ENCODE data around the gene CLDN10. TPM values are rescaled to one million over a fixed set of nuclear protein-coding genes. Genes with fewer than 3 reads are reported as not detected.

The CLDN10 gene, protein sequence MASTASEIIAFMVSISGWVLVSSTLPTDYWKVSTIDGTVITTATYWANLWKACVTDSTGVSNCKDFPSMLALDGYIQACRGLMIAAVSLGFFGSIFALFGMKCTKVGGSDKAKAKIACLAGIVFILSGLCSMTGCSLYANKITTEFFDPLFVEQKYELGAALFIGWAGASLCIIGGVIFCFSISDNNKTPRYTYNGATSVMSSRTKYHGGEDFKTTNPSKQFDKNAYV
- total RNA-seq: not detected
- polyA plus RNA-seq: not detected

DNA sequence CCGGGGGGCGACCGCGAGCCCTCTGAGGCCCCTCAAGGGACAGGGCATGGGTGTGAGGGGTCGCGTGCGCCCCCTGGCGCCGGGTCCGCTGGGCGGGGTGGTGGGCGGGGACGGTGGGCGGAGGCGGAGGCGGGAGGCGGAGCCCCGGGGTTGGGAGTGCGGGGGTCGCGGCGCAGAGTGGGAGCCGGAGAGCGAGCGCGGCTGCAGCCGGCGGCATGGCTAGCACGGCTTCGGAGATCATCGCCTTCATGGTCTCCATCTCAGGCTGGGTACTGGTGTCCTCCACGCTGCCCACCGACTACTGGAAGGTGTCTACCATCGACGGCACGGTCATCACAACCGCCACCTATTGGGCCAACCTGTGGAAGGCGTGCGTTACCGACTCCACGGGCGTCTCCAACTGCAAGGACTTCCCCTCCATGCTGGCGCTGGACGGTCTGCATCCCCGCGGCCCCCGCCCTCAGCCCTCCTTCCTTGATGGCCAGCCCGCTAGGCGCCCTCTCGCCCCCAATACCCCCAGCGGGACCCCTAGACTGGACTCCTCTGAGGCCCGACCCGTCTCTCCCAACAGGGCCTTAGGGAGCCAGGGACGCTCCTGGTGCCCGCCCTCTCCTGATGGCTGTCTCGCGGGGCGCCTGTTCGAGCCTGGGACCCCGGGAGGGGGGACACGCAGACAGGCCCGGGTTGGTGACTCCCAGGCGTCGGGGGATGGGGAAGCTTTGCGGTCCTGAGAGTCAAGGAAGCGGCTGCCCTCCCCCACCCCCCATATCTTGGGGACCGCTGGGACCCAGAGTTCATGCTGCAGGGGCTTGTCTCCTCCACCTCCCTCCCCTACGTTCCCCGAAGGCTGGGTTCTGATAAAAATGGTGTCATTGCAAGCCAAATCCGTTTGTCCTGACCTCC is at the start of gene CLDN10:
CLDN10 (plus strand) TSS at position 182 of the 903 bp plus-strand sequence; CDS start at position 216, 34 bp downstream.
- ChIA-PET POLR2A (ENCODE audit: partially characterized antibody) (no interaction called here), CTCF (ENCODE audit: partially characterized antibody) (no interaction called here)
- no peak within 1 kb of the TSS for H3K4me3 ChIP-seq (ENCODE audit: low read length in 2 of 2)
- H3K36me3 ChIP-seq (ENCODE audit: insufficient read depth, low read length): no peaks in the 10 kb centered on the region
- intact Hi-C loops (cut with micrococcal nuclease): no loop called here
- H3K9me3 ChIP-seq (ENCODE audit: control insufficient read depth in 1 of 2, low read length in 2 of 2): no peaks in the 10 kb centered on the region
- H3K36me3 Mint-ChIP-seq: no peaks in the 10 kb centered on the region
- H3K27ac Mint-ChIP-seq: no peak within 1 kb of the TSS
- H3K27me3 ChIP-seq (ENCODE audit: insufficient read depth, low read length): peaks cover 24% of the 10 kb centered on the region
- H3K4me1 ChIP-seq (ENCODE audit: insufficient read depth, low read length): peaks cover 10% of the 10 kb centered on the region
- DNase-seq: no peak
- peaks cover 0 to 4% (median 0%) of the 10 kb centered on the region in 8 donors for H3K9me3 Mint-ChIP-seq
- no peak within 1 kb of the TSS for H3K27ac ChIP-seq (ENCODE audit: low read depth, low read length)
- H3K27me3 Mint-ChIP-seq: peaks cover 56 to 57% of the 10 kb centered on the region in 2 donors
- peak within 1 kb of the TSS in 6 of 8 donors; percentile 38 to 78 (median 56) for H3K4me3 Mint-ChIP-seq
- H3K4me1 Mint-ChIP-seq: peaks cover 8 to 17% (median 12%) of the 10 kb centered on the region in 4 donors

DNA sequence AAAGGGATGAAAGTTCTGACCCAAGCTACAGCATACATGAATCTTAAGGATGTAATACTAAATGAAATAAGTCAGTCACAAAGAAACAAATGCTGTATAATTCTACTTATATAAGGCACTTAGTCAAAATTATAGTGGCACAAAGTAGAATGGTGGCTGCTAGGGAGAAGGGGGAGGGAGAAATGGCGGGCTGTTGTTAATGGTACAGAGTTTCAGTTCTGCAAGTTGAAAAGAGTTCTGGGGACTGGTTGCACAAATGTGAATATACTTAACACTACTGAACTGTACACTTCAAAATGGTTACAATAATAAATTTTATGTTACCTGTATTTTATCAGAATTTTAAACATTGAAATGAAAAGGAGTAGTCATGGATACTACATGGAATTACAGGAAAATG is 48.9 kb upstream of the CLDN10 start:
- Histone ChIP-seq H3K27me3 (ENCODE audit: insufficient read depth, low read length) (no peaks in the 10 kb centered on the region), H3K9me3 (ENCODE audit: control insufficient read depth in 1 of 2, low read length in 2 of 2) (no peaks in the 10 kb centered on the region), H3K4me1 (ENCODE audit: insufficient read depth, low read length) (no peaks in the 10 kb centered on the region), H3K27ac (ENCODE audit: low read depth, low read length) (no peak overlapping the region), H3K36me3 (ENCODE audit: insufficient read depth, low read length) (no peaks in the 10 kb centered on the region), H3K4me3 (ENCODE audit: low read length in 2 of 2) (no peak overlapping the region)
- ChIA-PET CTCF (ENCODE audit: partially characterized antibody) (interaction anchor here (0.6 to 3.0 kb wide), 4 partner anchors 8 to 330 kb away, joined by 3 to 8 read pairs (median 4); no protein-coding TSS in a partner anchor), POLR2A (ENCODE audit: partially characterized antibody) (no interaction called here)
- Mint-ChIP-seq H3K4me3 (no peak overlapping the region), H3K27ac (no peak overlapping the region), H3K4me1 (no peaks in the 10 kb centered on the region), H3K27me3 (peaks cover 6 to 12% of the 10 kb centered on the region in 2 donors), H3K36me3 (peaks cover 0 to 3% of the 10 kb centered on the region in 2 donors), H3K9me3 (peaks cover 0 to 12% (median 4%) of the 10 kb centered on the region in 8 donors)
- no peak for DNase-seq
- intact Hi-C loops (cut with micrococcal nuclease): no loop called here

DNA sequence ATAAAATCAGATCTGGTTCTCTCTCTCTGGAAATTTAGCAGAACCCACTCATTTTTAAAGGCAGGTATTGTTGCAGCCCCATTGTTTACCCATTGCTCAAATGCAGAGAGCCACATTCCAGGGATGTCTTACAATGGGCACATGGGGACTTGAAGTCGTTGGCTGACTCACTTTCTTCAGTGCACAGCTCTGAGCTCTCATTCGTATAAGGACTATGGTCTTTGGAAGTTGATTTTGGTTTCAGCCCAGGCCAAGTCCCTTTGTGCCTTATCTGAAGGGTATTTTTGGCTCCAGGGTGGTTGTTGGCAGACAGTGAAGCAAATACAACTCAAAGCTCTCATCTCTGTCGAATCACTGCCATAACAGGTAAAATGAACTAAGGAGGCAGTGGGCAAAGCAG is 47.3 kb upstream of the CLDN10 start:
- ChIA-PET CTCF (ENCODE audit: partially characterized antibody) (interaction anchor here (1.6 kb wide), 1 partner anchor 10 kb away, joined by 3 read pairs; no protein-coding TSS in a partner anchor), POLR2A (ENCODE audit: partially characterized antibody) (no interaction called here)
- Mint-ChIP-seq H3K4me1 (no peaks in the 10 kb centered on the region), H3K36me3 (peaks cover 0 to 2% of the 10 kb centered on the region in 2 donors), H3K27me3 (peaks cover 6 to 10% of the 10 kb centered on the region in 2 donors), H3K9me3 (peaks cover 0 to 10% (median 4%) of the 10 kb centered on the region in 8 donors), H3K4me3 (no peak overlapping the region), H3K27ac (no peak overlapping the region)
- Histone ChIP-seq H3K27ac (ENCODE audit: low read depth, low read length) (no peak overlapping the region), H3K36me3 (ENCODE audit: insufficient read depth, low read length) (no peaks in the 10 kb centered on the region), H3K4me3 (ENCODE audit: low read length in 2 of 2) (no peak overlapping the region), H3K27me3 (ENCODE audit: insufficient read depth, low read length) (no peaks in the 10 kb centered on the region), H3K4me1 (ENCODE audit: insufficient read depth, low read length) (no peaks in the 10 kb centered on the region), H3K9me3 (ENCODE audit: control insufficient read depth in 1 of 2, low read length in 2 of 2) (no peaks in the 10 kb centered on the region)
- intact Hi-C loops (cut with micrococcal nuclease): no loop called here
- no peak for DNase-seq

DNA sequence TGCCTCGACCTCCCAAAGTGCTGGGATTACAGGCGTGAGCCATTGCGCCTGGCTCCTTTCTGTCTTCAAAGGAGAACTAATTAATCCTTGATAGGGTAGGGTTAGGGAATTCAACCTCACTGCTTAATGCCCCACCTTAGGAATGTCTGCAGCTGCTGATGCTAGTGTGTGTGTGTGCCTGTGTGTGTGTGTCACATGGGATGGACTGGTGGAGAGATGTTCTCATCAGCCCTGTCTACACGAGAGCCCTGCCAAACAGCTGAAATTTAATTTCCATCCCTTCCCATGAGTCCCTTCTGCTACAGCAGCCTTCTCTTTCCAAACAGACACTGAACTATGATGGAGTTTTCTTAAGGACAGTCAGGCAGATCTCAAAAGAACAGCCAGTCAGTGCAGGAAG is 46.5 kb upstream of the CLDN10 start:
- Histone ChIP-seq H3K27ac (ENCODE audit: low read depth, low read length) (no peak overlapping the region), H3K36me3 (ENCODE audit: insufficient read depth, low read length) (no peaks in the 10 kb centered on the region), H3K27me3 (ENCODE audit: insufficient read depth, low read length) (no peaks in the 10 kb centered on the region), H3K4me1 (ENCODE audit: insufficient read depth, low read length) (no peaks in the 10 kb centered on the region), H3K9me3 (ENCODE audit: control insufficient read depth in 1 of 2, low read length in 2 of 2) (no peaks in the 10 kb centered on the region), H3K4me3 (ENCODE audit: low read length in 2 of 2) (no peak overlapping the region)
- Mint-ChIP-seq H3K4me3 (no peak overlapping the region), H3K36me3 (no peaks in the 10 kb centered on the region), H3K27ac (no peak overlapping the region), H3K4me1 (no peaks in the 10 kb centered on the region), H3K9me3 (peaks cover 0 to 7% (median 1%) of the 10 kb centered on the region in 8 donors), H3K27me3 (peaks cover 6 to 10% of the 10 kb centered on the region in 2 donors)
- intact Hi-C loops (cut with micrococcal nuclease): no loop called here
- DNase-seq: no peak
- ChIA-PET POLR2A (ENCODE audit: partially characterized antibody) (no interaction called here), CTCF (ENCODE audit: partially characterized antibody) (no interaction called here)

DNA sequence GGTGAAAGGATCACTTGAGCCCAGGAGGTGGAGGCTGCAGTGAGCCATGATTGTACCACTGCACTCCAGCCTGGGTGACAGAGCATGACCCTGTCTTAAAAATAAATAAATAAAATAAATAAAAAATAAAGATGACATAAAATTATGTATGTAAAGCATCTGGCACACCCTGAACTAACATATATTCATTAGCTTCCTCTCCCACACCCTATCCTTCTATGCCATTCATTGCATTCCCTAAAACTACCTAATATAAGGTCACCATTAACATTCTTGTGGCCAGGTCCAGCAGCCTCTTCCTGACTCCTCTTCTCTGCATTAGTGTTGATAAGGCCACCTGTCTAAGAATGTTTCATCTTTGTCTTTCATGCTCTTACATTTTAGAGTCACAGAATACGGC is 44.5 kb upstream of the CLDN10 start:
- Histone ChIP-seq H3K4me1 (ENCODE audit: insufficient read depth, low read length) (no peaks in the 10 kb centered on the region), H3K4me3 (ENCODE audit: low read length in 2 of 2) (no peak overlapping the region), H3K9me3 (ENCODE audit: control insufficient read depth in 1 of 2, low read length in 2 of 2) (no peaks in the 10 kb centered on the region), H3K27ac (ENCODE audit: low read depth, low read length) (no peak overlapping the region), H3K36me3 (ENCODE audit: insufficient read depth, low read length) (no peaks in the 10 kb centered on the region), H3K27me3 (ENCODE audit: insufficient read depth, low read length) (no peaks in the 10 kb centered on the region)
- no peak for DNase-seq
- POLR2A ChIA-PET (ENCODE audit: partially characterized antibody): no interaction called here
- intact Hi-C loops (cut with micrococcal nuclease): no loop called here
- CTCF ChIA-PET (ENCODE audit: partially characterized antibody): no interaction called here
- Mint-ChIP-seq H3K27ac (no peak overlapping the region), H3K27me3 (peaks cover 4 to 13% of the 10 kb centered on the region in 2 donors), H3K4me3 (no peak overlapping the region), H3K4me1 (no peaks in the 10 kb centered on the region), H3K36me3 (no peaks in the 10 kb centered on the region), H3K9me3 (no peaks in the 10 kb centered on the region)

DNA sequence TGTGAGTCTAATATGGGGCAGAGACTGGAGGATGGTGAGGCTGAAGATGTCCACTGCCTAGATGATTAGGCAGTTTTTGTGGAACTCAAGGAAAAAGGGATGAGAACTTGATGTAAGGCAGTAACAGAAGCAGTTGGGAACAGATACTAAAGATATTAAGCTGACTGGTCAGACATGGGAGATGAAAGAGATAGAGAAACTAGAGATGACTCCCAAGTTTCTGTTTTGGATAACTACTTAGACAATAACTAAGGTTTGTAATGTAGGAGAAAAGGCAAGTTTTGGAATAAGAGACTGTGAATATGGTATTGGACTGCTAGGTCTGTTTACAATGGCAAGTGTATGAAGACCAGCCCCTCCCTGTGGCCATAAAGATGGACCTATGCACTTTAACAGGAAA is 43.5 kb upstream of the CLDN10 start:
- Mint-ChIP-seq H3K27me3 (peaks cover 6 to 14% of the 10 kb centered on the region in 2 donors), H3K4me1 (no peaks in the 10 kb centered on the region), H3K27ac (no peak overlapping the region), H3K9me3 (no peaks in the 10 kb centered on the region), H3K4me3 (no peak overlapping the region), H3K36me3 (no peaks in the 10 kb centered on the region)
- intact Hi-C loops (cut with micrococcal nuclease): no loop called here
- no peak for DNase-seq
- no peak overlapping the region for H3K4me3 ChIP-seq (ENCODE audit: low read length in 2 of 2)
- no peaks in the 10 kb centered on the region for H3K36me3 ChIP-seq (ENCODE audit: insufficient read depth, low read length)
- no peaks in the 10 kb centered on the region for H3K4me1 ChIP-seq (ENCODE audit: insufficient read depth, low read length)
- no peaks in the 10 kb centered on the region for H3K27me3 ChIP-seq (ENCODE audit: insufficient read depth, low read length)
- no peaks in the 10 kb centered on the region for H3K9me3 ChIP-seq (ENCODE audit: control insufficient read depth in 1 of 2, low read length in 2 of 2)
- H3K27ac ChIP-seq (ENCODE audit: low read depth, low read length): no peak overlapping the region
- POLR2A ChIA-PET (ENCODE audit: partially characterized antibody): no interaction called here
- CTCF ChIA-PET (ENCODE audit: partially characterized antibody): interaction anchor here (1.7 kb wide), 1 partner anchor 13 kb away, joined by 5 read pairs; no protein-coding TSS in a partner anchor

DNA sequence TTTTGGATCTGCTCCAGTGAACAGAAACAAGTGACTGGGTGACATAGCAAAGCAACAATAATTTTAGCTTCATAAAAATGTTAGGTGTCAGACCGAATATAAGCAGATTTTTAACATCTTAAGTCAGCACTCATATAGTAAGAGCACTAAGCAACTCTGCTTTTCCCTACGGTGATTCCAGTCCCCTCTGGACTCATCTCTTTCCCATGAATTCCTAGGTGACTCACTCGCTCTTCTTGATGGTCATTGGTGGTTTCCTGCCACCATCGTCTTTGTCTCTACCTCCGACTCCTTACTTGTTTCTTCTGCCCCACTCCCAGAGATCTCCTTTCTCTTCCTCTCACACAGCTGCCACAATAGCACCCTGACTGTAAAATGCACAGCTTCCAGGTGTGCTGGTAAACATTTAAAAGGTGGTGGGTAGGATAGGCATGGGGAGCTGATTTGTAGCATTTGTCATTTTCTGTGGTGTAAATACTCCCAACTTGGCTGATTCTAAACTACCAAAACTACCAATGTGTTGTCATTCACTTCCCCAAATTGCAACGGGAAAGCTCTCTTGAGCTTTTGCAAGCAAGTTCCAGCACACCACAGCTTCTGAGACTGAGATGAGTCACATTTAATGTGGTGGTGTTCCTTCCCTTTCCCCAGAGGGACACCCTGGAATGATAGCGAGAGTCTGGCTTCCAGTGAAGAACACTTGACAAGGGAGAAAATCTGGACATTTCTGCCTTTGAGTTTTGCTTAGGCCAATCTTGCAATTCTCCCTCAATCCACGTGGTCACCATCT is 42.8 kb upstream of the CLDN10 start:
- H3K4me3 ChIP-seq (ENCODE audit: low read length in 2 of 2): no peak overlapping the region
- no peak for DNase-seq
- ChIA-PET POLR2A (ENCODE audit: partially characterized antibody) (no interaction called here), CTCF (ENCODE audit: partially characterized antibody) (interaction anchor here (1.7 kb wide), 1 partner anchor 13 kb away, joined by 5 read pairs; no protein-coding TSS in a partner anchor)
- H3K27me3 ChIP-seq (ENCODE audit: insufficient read depth, low read length): no peaks in the 10 kb centered on the region
- Mint-ChIP-seq H3K9me3 (no peaks in the 10 kb centered on the region), H3K4me3 (no peak overlapping the region), H3K27me3 (peaks cover 8 to 17% of the 10 kb centered on the region in 2 donors), H3K36me3 (no peaks in the 10 kb centered on the region), H3K27ac (no peak overlapping the region), H3K4me1 (no peaks in the 10 kb centered on the region)
- H3K4me1 ChIP-seq (ENCODE audit: insufficient read depth, low read length): no peaks in the 10 kb centered on the region
- intact Hi-C loops (cut with micrococcal nuclease): no loop called here
- no peak overlapping the region for H3K27ac ChIP-seq (ENCODE audit: low read depth, low read length)
- no peaks in the 10 kb centered on the region for H3K9me3 ChIP-seq (ENCODE audit: control insufficient read depth in 1 of 2, low read length in 2 of 2)
- H3K36me3 ChIP-seq (ENCODE audit: insufficient read depth, low read length): no peaks in the 10 kb centered on the region
